PFSK-1 (cell line): Measurements from ENCODE around the gene ZNF10.

Source experiments
- FOXP2 ChIP-seq: optimal IDR thresholded peaks from 2 replicates; pipeline ENCODE3; 2011; ENCODE audit warnings: borderline replicate concordance, control low read depth, inconsistent platforms; ENCODE audit not compliant: insufficient read depth; ENCODE audit errors: extremely low read length, extremely low read depth
- POLR2AphosphoS5 ChIP-seq: IDR thresholded peaks from 2 replicates; pipeline ENCODE4 v1.6.1; 2012; ENCODE audit warnings: low read depth, mild to moderate bottlenecking, control low read depth, low read length, moderate library complexity
- SIN3A ChIP-seq: IDR thresholded peaks from 2 replicates; pipeline ENCODE4 v1.6.1; 2012; ENCODE audit warnings: mild to moderate bottlenecking, low read length, moderate library complexity, borderline replicate concordance; ENCODE audit not compliant: insufficient read depth
- TAF1 ChIP-seq: IDR thresholded peaks from 2 replicates; pipeline ENCODE4 v1.6.1; 2012; ENCODE audit warnings: low read length, control low read depth, borderline replicate concordance; ENCODE audit not compliant: insufficient read depth
- TF ChIP-seq, protein P1 (sequence below), 2 experiments: IDR thresholded peaks; 2 replicates each; pipeline versions ENCODE4 v1.6.1 to v1.8.0; 2011 to 2012; ENCODE audit warnings: low read depth in 2 of 2, low read length in 2 of 2, control low read depth in 1 of 2, inconsistent platforms in 1 of 2, mild to moderate bottlenecking in 1 of 2, moderate library complexity in 1 of 2; ENCODE audit not compliant: insufficient read depth in 1 of 2

DNA sequence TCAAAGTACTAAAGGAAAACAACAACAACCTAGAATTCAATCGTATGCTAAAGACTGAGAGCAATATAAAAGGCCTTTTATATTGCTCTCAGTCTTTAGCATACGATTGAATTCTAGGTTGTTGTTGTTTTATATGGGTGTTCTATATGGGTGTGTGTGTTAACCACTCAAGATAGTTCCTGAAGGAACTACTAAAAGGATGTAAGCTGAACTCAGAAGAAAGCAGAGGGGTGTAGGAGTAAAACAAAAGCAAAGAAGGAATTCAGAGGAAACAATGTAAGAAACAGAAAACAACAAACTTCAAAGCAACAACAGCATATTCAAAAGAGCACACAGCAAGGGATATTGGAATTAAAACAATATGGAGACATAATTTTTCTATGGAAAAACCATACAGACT lies 5.8 kb upstream of the ZNF10 start:
- TF ChIP-seq TAF1 (no peak), POLR2AphosphoS5 (no peak), FOXP2 (no peak), SIN3A (no peak)
- TF ChIP-seq, protein P1, sequence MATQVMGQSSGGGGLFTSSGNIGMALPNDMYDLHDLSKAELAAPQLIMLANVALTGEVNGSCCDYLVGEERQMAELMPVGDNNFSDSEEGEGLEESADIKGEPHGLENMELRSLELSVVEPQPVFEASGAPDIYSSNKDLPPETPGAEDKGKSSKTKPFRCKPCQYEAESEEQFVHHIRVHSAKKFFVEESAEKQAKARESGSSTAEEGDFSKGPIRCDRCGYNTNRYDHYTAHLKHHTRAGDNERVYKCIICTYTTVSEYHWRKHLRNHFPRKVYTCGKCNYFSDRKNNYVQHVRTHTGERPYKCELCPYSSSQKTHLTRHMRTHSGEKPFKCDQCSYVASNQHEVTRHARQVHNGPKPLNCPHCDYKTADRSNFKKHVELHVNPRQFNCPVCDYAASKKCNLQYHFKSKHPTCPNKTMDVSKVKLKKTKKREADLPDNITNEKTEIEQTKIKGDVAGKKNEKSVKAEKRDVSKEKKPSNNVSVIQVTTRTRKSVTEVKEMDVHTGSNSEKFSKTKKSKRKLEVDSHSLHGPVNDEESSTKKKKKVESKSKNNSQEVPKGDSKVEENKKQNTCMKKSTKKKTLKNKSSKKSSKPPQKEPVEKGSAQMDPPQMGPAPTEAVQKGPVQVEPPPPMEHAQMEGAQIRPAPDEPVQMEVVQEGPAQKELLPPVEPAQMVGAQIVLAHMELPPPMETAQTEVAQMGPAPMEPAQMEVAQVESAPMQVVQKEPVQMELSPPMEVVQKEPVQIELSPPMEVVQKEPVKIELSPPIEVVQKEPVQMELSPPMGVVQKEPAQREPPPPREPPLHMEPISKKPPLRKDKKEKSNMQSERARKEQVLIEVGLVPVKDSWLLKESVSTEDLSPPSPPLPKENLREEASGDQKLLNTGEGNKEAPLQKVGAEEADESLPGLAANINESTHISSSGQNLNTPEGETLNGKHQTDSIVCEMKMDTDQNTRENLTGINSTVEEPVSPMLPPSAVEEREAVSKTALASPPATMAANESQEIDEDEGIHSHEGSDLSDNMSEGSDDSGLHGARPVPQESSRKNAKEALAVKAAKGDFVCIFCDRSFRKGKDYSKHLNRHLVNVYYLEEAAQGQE (IDR thresholded peaks at IDR 0.05; ENCODE audit: insufficient read depth in 1 of 2, low read depth in 2 of 2, low read length in 2 of 2) = no peak
